Measurements from ENCODE around the gene VSTM2B. TPM values are rescaled to one million over a fixed set of nuclear protein-coding genes. Genes with fewer than 3 reads are reported as not detected.

VSTM2B gene
- polyA plus RNA-seq, 4 donors = 0.04 to 6.9 TPM; not detected in 2

- Histone ChIP-seq H3K4me3 (ENCODE audit: low read depth in 1 of 3, low read length in 3 of 3) (peak overlapping the region in 1 of 3 donors; percentile 58), H3K4me1 (ENCODE audit: control insufficient read depth in 3 of 3, insufficient read depth in 2 of 3, low read depth in 1 of 3, low read length in 2 of 3) (peaks cover 0 to 7% (median 0%) of the 10 kb centered on the region in 3 donors), H3K27ac (ENCODE audit: low read depth in 1 of 3, low read length in 2 of 3) (peak overlapping the region in 1 of 3 donors; percentile 87), H3K27me3 (ENCODE audit: control insufficient read depth in 3 of 3, insufficient read depth in 3 of 3, low read length in 3 of 3) (peaks cover 23 to 33% (median 29%) of the 10 kb centered on the region in 3 donors), H3K36me3 (ENCODE audit: control insufficient read depth in 3 of 3, insufficient read depth in 2 of 3, low read depth in 1 of 3, low read length in 3 of 3) (peaks cover 0 to 23% (median 0%) of the 10 kb centered on the region in 3 donors), H3K9me3 (ENCODE audit: control insufficient read depth in 2 of 2, insufficient read depth in 1 of 2, low read depth in 1 of 2, low read length in 1 of 2) (no peaks in the 10 kb centered on the region)
- 6 to 23% (median 16%) methylated on average over 72 to 100 of the region's 100 CpGs for WGBS, 3 donors
- FAIRE-seq = no peak
- peak in 1 of 2 donors; percentile 88 for DNase-seq
Measured at GRCh38 chr19:29529646-29530539, 4.1 kb downstream of the VSTM2B start.

DNA sequence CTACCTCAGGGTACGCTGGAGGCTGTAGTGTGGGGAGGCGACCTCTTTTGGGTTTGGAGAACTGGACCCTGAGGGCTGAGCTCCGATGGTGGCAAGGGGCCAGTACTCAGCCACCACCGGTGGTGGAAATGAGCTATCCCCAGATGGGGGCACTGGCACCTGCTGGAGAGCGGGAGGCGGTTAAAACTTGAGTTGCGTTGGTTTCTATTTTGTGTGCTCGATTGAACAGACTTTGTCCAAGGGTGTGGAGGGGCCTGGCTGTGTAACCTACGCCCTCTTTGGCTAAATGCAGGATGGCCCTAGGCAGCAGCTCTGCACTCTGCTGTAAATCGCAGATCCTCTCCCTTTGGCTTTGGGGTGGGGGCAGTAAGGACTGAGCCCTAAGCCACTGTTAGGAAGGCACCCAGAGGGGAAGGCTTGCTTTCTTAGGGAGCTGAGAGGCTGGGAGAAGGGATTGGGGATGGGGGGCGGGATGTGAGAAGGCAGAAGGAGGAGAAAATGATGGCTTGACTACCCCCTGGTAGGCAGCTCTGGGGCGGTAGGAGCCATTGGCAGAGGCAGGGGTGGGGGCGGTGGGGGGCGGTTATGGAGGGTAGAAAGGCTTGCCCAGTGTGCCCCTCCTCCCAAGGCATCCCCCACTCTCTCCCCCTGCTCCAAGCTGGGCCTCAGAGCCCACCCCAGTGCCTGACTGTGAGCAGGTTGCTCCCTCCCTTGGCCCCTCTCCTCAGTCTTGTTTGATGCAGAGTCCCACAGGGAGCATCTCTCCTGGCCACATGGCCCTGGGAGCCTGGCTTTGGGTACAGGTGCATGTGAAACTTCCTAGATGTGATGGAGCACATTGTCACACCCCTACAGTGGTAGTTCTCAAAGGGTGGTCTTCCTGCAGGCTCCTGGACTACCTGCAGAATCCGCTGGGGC, 5.0 kb downstream of the VSTM2B start:
- FAIRE-seq = no peak
- Histone ChIP-seq H3K4me3 (ENCODE audit: low read depth in 1 of 3, low read length in 3 of 3) (peak overlapping the region in 1 of 3 donors; percentile 58), H3K9me3 (ENCODE audit: control insufficient read depth in 2 of 2, insufficient read depth in 1 of 2, low read depth in 1 of 2, low read length in 1 of 2) (no peaks in the 10 kb centered on the region), H3K27ac (ENCODE audit: low read depth in 1 of 3, low read length in 2 of 3) (peak overlapping the region in 1 of 3 donors; percentile 87), H3K36me3 (ENCODE audit: control insufficient read depth in 3 of 3, insufficient read depth in 2 of 3, low read depth in 1 of 3, low read length in 3 of 3) (peaks cover 0 to 29% (median 0%) of the 10 kb centered on the region in 3 donors), H3K4me1 (ENCODE audit: control insufficient read depth in 3 of 3, insufficient read depth in 2 of 3, low read depth in 1 of 3, low read length in 2 of 3) (peaks cover 0 to 7% (median 0%) of the 10 kb centered on the region in 3 donors), H3K27me3 (ENCODE audit: control insufficient read depth in 3 of 3, insufficient read depth in 3 of 3, low read length in 3 of 3) (peaks cover 21 to 31% (median 24%) of the 10 kb centered on the region in 3 donors)
- 25 to 36% (median 27%) methylated on average over 14 to 15 of the region's 15 CpGs for WGBS, 3 donors
- DNase-seq = peak; percentile 2 to 82

GRCh38 chr19:29531458-29532025, 5.7 kb downstream of the VSTM2B start:
- Histone ChIP-seq H3K27me3 (ENCODE audit: control insufficient read depth in 3 of 3, insufficient read depth in 3 of 3, low read length in 3 of 3) (peaks cover 14 to 31% (median 22%) of the 10 kb centered on the region in 3 donors), H3K4me1 (ENCODE audit: control insufficient read depth in 3 of 3, insufficient read depth in 2 of 3, low read depth in 1 of 3, low read length in 2 of 3) (peaks cover 0 to 7% (median 0%) of the 10 kb centered on the region in 3 donors), H3K4me3 (ENCODE audit: low read depth in 1 of 3, low read length in 3 of 3) (no peak overlapping the region), H3K9me3 (ENCODE audit: control insufficient read depth in 2 of 2, insufficient read depth in 1 of 2, low read depth in 1 of 2, low read length in 1 of 2) (no peaks in the 10 kb centered on the region), H3K36me3 (ENCODE audit: control insufficient read depth in 3 of 3, insufficient read depth in 2 of 3, low read depth in 1 of 3, low read length in 3 of 3) (peaks cover 0 to 36% (median 0%) of the 10 kb centered on the region in 3 donors), H3K27ac (ENCODE audit: low read depth in 1 of 3, low read length in 2 of 3) (no peak overlapping the region)
- 78 to 90% (median 89%) methylated on average over 7 of the region's 7 CpGs for WGBS, 3 donors
- DNase-seq = no peak
- no peak for FAIRE-seq

- FAIRE-seq (no peak), DNase-seq (no peak)
- H3K4me3 ChIP-seq (ENCODE audit: low read depth in 1 of 3, low read length in 3 of 3) = no peak overlapping the region
- 69 to 86% (median 82%) methylated on average over 8 of the region's 8 CpGs for WGBS, 3 donors
- H3K36me3 ChIP-seq (ENCODE audit: control insufficient read depth in 3 of 3, insufficient read depth in 2 of 3, low read depth in 1 of 3, low read length in 3 of 3) = peaks cover 0 to 39% (median 0%) of the 10 kb centered on the region in 3 donors
- peaks cover 0 to 7% (median 0%) of the 10 kb centered on the region in 3 donors for H3K4me1 ChIP-seq (ENCODE audit: control insufficient read depth in 3 of 3, insufficient read depth in 2 of 3, low read depth in 1 of 3, low read length in 2 of 3)
- peaks cover 11 to 28% (median 18%) of the 10 kb centered on the region in 3 donors for H3K27me3 ChIP-seq (ENCODE audit: control insufficient read depth in 3 of 3, insufficient read depth in 3 of 3, low read length in 3 of 3)
- H3K27ac ChIP-seq (ENCODE audit: low read depth in 1 of 3, low read length in 2 of 3) = no peak overlapping the region
- H3K9me3 ChIP-seq (ENCODE audit: control insufficient read depth in 2 of 2, insufficient read depth in 1 of 2, low read depth in 1 of 2, low read length in 1 of 2) = no peaks in the 10 kb centered on the region
Measured at GRCh38 chr19:29532097-29532496, 6.3 kb downstream of the VSTM2B start.

GRCh38 chr19:29532956-29533355, 7.2 kb downstream of the VSTM2B start:
- H3K9me3 ChIP-seq (ENCODE audit: control insufficient read depth in 2 of 2, insufficient read depth in 1 of 2, low read depth in 1 of 2, low read length in 1 of 2) = no peaks in the 10 kb centered on the region
- peaks cover 9 to 23% (median 11%) of the 10 kb centered on the region in 3 donors for H3K27me3 ChIP-seq (ENCODE audit: control insufficient read depth in 3 of 3, insufficient read depth in 3 of 3, low read length in 3 of 3)
- FAIRE-seq (no peak), DNase-seq (no peak)
- H3K27ac ChIP-seq (ENCODE audit: low read depth in 1 of 3, low read length in 2 of 3) = no peak overlapping the region
- peaks cover 0 to 41% (median 0%) of the 10 kb centered on the region in 3 donors for H3K36me3 ChIP-seq (ENCODE audit: control insufficient read depth in 3 of 3, insufficient read depth in 2 of 3, low read depth in 1 of 3, low read length in 3 of 3)
- H3K4me1 ChIP-seq (ENCODE audit: control insufficient read depth in 3 of 3, insufficient read depth in 2 of 3, low read depth in 1 of 3, low read length in 2 of 3) = peaks cover 0 to 2% (median 0%) of the 10 kb centered on the region in 3 donors
- no peak overlapping the region for H3K4me3 ChIP-seq (ENCODE audit: low read depth in 1 of 3, low read length in 3 of 3)
- 68 to 82% (median 74%) methylated on average over 3 of the region's 3 CpGs for WGBS, 3 donors

GRCh38 chr19:29533578-29534544, 8.1 kb downstream of the VSTM2B start:
- 70 to 81% (median 77%) methylated on average over 15 of the region's 15 CpGs for WGBS, 3 donors
- no peak for DNase-seq

DNA sequence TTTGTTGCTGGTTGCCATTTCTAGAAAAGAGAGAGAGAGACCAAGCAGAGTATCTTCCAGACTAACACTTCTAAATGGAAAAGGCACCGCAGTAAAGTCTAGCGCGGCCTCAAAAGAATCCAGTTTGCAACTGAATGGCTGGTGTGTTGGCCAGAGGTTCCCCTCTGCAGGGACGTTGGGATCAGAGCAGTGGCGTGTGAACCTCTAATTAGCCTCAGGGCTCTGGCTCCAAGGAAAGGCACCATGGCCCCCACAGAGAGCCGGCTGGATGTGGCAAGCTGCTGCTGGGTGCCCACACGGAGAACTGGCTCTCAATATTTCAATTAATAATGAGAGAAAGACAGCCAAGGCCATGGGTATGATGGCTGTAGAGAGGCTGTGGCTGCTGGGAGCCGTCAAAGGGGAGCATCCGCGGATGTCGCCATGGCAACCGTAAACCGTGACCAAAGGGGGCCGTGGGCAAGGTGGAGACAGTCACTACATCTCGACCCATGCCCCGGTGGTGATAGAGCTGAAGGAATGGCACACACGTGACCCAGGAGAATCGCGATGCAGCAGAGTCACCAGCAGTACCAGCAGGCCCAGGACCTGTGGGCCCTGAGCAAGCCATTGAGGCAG, 9.5 kb downstream of the VSTM2B start:
- H3K27ac ChIP-seq (ENCODE audit: low read depth in 1 of 3, low read length in 2 of 3) = no peak overlapping the region
- peaks cover 0 to 11% (median under 1%) of the 10 kb centered on the region in 3 donors for H3K27me3 ChIP-seq (ENCODE audit: control insufficient read depth in 3 of 3, insufficient read depth in 3 of 3, low read length in 3 of 3)
- H3K9me3 ChIP-seq (ENCODE audit: control insufficient read depth in 2 of 2, insufficient read depth in 1 of 2, low read depth in 1 of 2, low read length in 1 of 2) = no peaks in the 10 kb centered on the region
- no peaks in the 10 kb centered on the region for H3K4me1 ChIP-seq (ENCODE audit: control insufficient read depth in 3 of 3, insufficient read depth in 2 of 3, low read depth in 1 of 3, low read length in 2 of 3)
- H3K4me3 ChIP-seq (ENCODE audit: low read depth in 1 of 3, low read length in 3 of 3) = no peak overlapping the region
- peaks cover 0 to 53% (median 0%) of the 10 kb centered on the region in 3 donors for H3K36me3 ChIP-seq (ENCODE audit: control insufficient read depth in 3 of 3, insufficient read depth in 2 of 3, low read depth in 1 of 3, low read length in 3 of 3)
- 61 to 78% (median 73%) methylated on average over 19 of the region's 19 CpGs for WGBS, 3 donors
- DNase-seq = no peak
- FAIRE-seq = no peak

More at GRCh38 chr19:29533578-29534544, 8.1 kb downstream of the VSTM2B start:
- Histone ChIP-seq H3K36me3 (ENCODE audit: control insufficient read depth in 3 of 3, insufficient read depth in 2 of 3, low read depth in 1 of 3, low read length in 3 of 3) (peaks cover 0 to 49% (median 0%) of the 10 kb centered on the region in 3 donors), H3K4me1 (ENCODE audit: control insufficient read depth in 3 of 3, insufficient read depth in 2 of 3, low read depth in 1 of 3, low read length in 2 of 3) (no peaks in the 10 kb centered on the region), H3K9me3 (ENCODE audit: control insufficient read depth in 2 of 2, insufficient read depth in 1 of 2, low read depth in 1 of 2, low read length in 1 of 2) (no peaks in the 10 kb centered on the region), H3K4me3 (ENCODE audit: low read depth in 1 of 3, low read length in 3 of 3) (no peak overlapping the region), H3K27ac (ENCODE audit: low read depth in 1 of 3, low read length in 2 of 3) (no peak overlapping the region), H3K27me3 (ENCODE audit: control insufficient read depth in 3 of 3, insufficient read depth in 3 of 3, low read length in 3 of 3) (peaks cover 7 to 19% (median 8%) of the 10 kb centered on the region in 3 donors)
- no peak for FAIRE-seq

All from small intestine (tissue), 7 donors.